ENCODE results near the gene GRAPL.
"Not testable (repeated sequence)": the region's sequence is repeated elsewhere in the genome, so short reads cannot be mapped to it uniquely, and the experiment has no call there.

The GRAPL gene

DNA sequence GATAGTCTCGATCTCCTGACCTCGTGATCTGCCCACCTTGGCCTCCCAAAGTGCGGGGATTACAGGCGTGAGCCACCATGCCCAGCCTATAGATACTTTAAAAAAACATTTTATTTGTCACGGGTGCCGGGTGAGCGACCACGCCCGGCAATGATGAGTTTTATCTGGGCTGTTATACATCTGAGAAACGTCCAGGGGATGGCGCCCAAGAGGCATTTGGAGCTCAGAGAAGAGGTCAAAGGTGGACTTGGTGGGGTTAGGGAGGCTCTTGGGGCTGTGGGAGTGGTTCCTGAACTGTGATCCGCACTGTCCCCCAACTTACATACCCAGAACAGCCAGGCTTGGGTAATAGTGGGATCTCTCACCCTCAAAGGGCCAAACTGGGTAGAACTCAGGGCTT is 8.7 kb upstream of the GRAPL start:
- not testable (repeated sequence) for H3K9ac ChIP-seq (ENCODE audit: low read length); H3K36me3 ChIP-seq (ENCODE audit: control insufficient read depth, insufficient read depth, low read length); H3K4me3 ChIP-seq (ENCODE audit: low read length); H3K27me3 ChIP-seq (ENCODE audit: control insufficient read depth, insufficient read depth, low read length); H3K4me1 ChIP-seq (ENCODE audit: control insufficient read depth, insufficient read depth, low read length); H3K27ac ChIP-seq (ENCODE audit: low read depth, low read length)

DNA sequence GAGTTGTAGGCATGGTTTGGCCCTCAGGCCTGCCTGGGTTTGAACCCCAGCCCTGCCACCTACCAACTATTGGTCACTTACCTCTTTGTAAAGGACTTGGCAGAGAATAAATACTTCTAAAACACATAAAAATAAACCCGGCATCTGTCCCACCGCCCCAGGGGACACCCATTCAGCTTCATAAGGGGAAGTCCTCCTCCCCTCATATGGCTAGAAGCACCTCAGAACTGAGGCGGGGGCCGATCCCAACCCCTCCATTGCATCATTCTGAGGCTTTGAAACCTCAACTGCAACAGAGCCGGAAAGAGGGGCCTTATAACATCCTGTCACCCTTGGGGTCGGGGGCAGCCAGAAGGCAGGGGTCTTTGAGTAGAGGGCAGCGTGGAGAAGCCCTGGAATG is 2.1 kb upstream of the GRAPL start:
- H3K9ac ChIP-seq (ENCODE audit: low read length); H3K36me3 ChIP-seq (ENCODE audit: control insufficient read depth, insufficient read depth, low read length); H3K4me3 ChIP-seq (ENCODE audit: low read length); H3K4me1 ChIP-seq (ENCODE audit: control insufficient read depth, insufficient read depth, low read length); H3K27ac ChIP-seq (ENCODE audit: low read depth, low read length); H3K27me3 ChIP-seq (ENCODE audit: control insufficient read depth, insufficient read depth, low read length): not testable (repeated sequence)

- H3K27me3 ChIP-seq (ENCODE audit: control insufficient read depth, insufficient read depth, low read length); H3K36me3 ChIP-seq (ENCODE audit: control insufficient read depth, insufficient read depth, low read length); H3K9ac ChIP-seq (ENCODE audit: low read length); H3K4me1 ChIP-seq (ENCODE audit: control insufficient read depth, insufficient read depth, low read length); H3K4me3 ChIP-seq (ENCODE audit: low read length); H3K27ac ChIP-seq (ENCODE audit: low read depth, low read length): not testable (repeated sequence)
These were observed 2.1 kb downstream of the GRAPL start for GRCh38 chr17:19129500-19129899.

DNA sequence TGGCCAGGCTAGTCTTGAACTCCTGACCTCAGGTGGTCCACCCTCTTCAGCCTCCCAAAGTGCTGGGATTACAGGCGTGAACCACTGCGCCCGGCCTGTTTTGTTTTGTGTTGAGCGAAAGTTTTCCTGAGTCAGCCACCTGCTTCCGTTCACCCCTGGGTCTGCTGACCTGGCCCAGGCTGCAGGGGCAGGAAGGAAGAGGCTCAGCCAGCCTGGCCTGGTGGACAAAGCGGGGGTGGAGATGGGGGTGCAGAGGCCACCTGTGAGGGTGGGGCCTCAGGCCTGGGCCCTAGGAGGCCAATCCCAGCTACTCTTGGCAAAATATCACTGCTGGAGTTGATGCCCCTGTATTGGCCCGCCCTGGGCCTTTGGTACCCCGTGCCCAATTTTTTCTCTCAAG is 3.7 kb downstream of the GRAPL start:
- not testable (repeated sequence) for H3K4me3 ChIP-seq (ENCODE audit: low read length); H3K27ac ChIP-seq (ENCODE audit: low read depth, low read length); H3K27me3 ChIP-seq (ENCODE audit: control insufficient read depth, insufficient read depth, low read length); H3K36me3 ChIP-seq (ENCODE audit: control insufficient read depth, insufficient read depth, low read length); H3K4me1 ChIP-seq (ENCODE audit: control insufficient read depth, insufficient read depth, low read length); H3K9ac ChIP-seq (ENCODE audit: low read length)

GRCh38 chr17:19131772-19132171 is 4.4 kb downstream of the GRAPL start:
- not testable (repeated sequence) for H3K4me1 ChIP-seq (ENCODE audit: control insufficient read depth, insufficient read depth, low read length); H3K27me3 ChIP-seq (ENCODE audit: control insufficient read depth, insufficient read depth, low read length); H3K4me3 ChIP-seq (ENCODE audit: low read length); H3K27ac ChIP-seq (ENCODE audit: low read depth, low read length); H3K9ac ChIP-seq (ENCODE audit: low read length); H3K36me3 ChIP-seq (ENCODE audit: control insufficient read depth, insufficient read depth, low read length)

DNA sequence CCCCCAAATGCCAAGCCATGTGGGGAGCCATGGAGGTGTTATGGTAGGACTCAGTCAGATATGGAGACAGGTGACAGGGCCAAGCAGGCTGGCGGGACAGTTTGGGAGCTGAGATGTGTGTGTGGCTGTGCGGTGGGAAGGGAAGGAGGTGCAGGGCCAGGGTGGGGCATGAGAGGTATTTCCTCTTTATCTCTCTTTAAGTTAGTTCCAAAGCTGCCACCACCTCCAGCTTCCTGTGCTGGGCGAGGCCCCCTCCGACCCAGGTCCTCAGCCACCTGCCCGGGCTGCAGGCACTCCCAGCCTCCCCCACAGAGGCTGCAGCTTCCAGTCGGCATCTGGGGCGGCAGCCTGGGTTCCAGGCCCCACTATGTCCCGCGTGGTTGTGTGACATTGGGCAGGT is 6.4 kb downstream of the GRAPL start:
- H3K4me3 ChIP-seq (ENCODE audit: low read length); H3K9ac ChIP-seq (ENCODE audit: low read length); H3K27me3 ChIP-seq (ENCODE audit: control insufficient read depth, insufficient read depth, low read length); H3K4me1 ChIP-seq (ENCODE audit: control insufficient read depth, insufficient read depth, low read length); H3K36me3 ChIP-seq (ENCODE audit: control insufficient read depth, insufficient read depth, low read length); H3K27ac ChIP-seq (ENCODE audit: low read depth, low read length): not testable (repeated sequence)

DNA sequence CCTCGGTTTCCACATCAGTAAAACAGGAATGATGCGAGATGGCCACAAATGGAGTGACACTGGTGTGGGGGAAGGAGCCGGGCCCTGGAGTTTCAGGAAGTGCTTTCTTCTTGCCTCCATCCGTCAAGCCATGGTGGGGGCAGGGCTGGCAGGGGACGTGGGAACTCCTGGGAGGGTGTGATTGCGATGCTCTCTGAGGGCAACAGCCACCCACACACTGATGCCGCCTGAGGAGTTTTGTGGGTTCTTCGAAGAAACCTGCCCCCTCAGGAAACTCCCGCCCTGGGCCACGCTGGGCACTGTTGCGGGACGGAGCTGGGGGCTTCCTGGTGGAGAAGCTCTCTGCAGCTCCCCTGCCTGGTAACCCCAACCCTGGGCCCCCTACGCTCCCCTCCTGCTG is 8.0 kb downstream of the GRAPL start:
- not testable (repeated sequence) for H3K36me3 ChIP-seq (ENCODE audit: control insufficient read depth, insufficient read depth, low read length); H3K4me3 ChIP-seq (ENCODE audit: low read length); H3K27ac ChIP-seq (ENCODE audit: low read depth, low read length); H3K9ac ChIP-seq (ENCODE audit: low read length); H3K27me3 ChIP-seq (ENCODE audit: control insufficient read depth, insufficient read depth, low read length); H3K4me1 ChIP-seq (ENCODE audit: control insufficient read depth, insufficient read depth, low read length)

DNA sequence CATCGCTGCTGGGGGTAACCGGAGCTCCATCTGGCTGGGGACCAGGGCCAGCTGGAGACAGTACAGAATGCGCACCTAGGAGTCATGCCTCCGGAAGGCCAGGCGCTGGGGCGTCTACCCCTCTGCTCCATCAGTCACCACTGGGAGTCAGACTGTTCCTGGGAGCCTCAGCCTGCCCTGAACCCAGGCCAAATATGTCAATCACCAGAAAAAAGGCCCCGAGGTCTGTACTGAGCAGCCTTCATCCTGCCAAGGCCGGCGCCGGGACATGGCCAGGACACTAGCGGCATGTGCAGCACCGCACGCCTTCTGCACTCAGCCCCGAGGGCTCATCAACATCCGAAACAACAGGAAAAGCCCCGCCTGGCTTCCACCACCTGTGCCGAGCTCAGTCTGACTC is 8.7 kb downstream of the GRAPL start:
- H3K9ac ChIP-seq (ENCODE audit: low read length); H3K27ac ChIP-seq (ENCODE audit: low read depth, low read length); H3K4me1 ChIP-seq (ENCODE audit: control insufficient read depth, insufficient read depth, low read length); H3K4me3 ChIP-seq (ENCODE audit: low read length); H3K36me3 ChIP-seq (ENCODE audit: control insufficient read depth, insufficient read depth, low read length); H3K27me3 ChIP-seq (ENCODE audit: control insufficient read depth, insufficient read depth, low read length): not testable (repeated sequence)

DNA sequence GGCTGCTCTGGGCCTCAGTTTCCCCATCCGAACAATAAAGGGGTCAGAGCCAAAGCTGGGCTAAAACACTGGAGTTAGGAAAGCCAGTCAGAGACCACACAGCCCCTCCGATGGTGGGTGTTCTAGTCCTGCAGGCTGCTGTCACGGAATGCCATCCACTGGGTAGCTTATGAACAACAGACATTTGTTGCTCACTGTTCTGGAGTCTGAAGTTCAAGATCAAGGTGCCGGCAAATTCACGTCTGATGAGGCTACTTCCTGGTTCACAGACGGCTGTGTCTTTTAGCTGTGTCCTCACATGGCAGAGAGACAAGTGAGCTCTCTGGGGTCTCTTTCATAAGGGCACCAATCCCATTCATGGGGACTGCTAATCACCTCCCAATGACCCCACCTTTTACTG is 9.2 kb downstream of the GRAPL start:
- not testable (repeated sequence) for H3K4me1 ChIP-seq (ENCODE audit: control insufficient read depth, insufficient read depth, low read length); H3K4me3 ChIP-seq (ENCODE audit: low read length); H3K9ac ChIP-seq (ENCODE audit: low read length); H3K27me3 ChIP-seq (ENCODE audit: control insufficient read depth, insufficient read depth, low read length); H3K36me3 ChIP-seq (ENCODE audit: control insufficient read depth, insufficient read depth, low read length); H3K27ac ChIP-seq (ENCODE audit: low read depth, low read length)

DNA sequence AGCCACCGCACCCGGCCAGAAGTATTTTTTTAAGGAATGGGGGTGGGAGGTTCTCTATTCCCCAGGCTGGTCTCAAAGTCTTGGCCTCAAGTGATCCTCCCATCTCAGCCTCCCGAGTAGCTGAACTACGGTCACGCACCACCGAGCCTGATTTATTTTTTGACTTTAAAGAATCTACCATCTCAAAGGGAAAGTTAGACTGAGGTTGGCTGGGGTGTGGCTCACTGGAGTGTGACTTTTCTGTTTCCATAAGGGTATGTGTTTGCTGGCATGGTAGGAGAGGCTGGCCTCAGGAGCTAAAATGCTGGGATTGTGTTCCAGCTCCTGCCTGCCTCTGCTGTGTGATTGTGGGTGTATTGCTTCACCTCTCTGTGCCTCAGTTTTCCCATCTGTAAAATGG is 10.6 kb downstream of the GRAPL start:
- not testable (repeated sequence) for H3K9ac ChIP-seq (ENCODE audit: low read length); H3K27me3 ChIP-seq (ENCODE audit: control insufficient read depth, insufficient read depth, low read length); H3K36me3 ChIP-seq (ENCODE audit: control insufficient read depth, insufficient read depth, low read length); H3K27ac ChIP-seq (ENCODE audit: low read depth, low read length); H3K4me1 ChIP-seq (ENCODE audit: control insufficient read depth, insufficient read depth, low read length); H3K4me3 ChIP-seq (ENCODE audit: low read length)

GRCh38 chr17:19141366-19142155 is 14.2 kb downstream of the GRAPL start:
- not testable (repeated sequence) for H3K27ac ChIP-seq (ENCODE audit: low read depth, low read length); H3K27me3 ChIP-seq (ENCODE audit: control insufficient read depth, insufficient read depth, low read length); H3K4me3 ChIP-seq (ENCODE audit: low read length); H3K36me3 ChIP-seq (ENCODE audit: control insufficient read depth, insufficient read depth, low read length); H3K9ac ChIP-seq (ENCODE audit: low read length); H3K4me1 ChIP-seq (ENCODE audit: control insufficient read depth, insufficient read depth, low read length)

DNA sequence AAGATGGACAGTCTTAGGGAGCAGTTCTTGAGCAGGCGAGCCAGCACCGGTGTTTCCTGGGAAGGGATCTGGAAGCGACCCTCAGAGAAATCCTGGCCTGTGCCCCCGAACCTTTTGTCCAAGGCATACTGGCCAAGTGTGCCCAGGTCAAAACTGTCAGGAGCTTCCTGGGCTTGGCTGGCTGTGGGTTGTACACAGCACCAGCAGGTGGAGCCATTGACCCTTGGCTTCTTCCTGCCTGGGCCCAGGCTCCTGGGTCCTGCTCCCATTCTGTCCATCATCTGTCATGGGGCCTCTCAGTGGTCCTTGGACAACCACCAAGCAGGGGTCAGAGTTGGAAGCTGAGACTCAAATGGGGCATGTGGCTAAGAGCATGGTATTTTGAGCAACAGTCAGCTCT is 15.0 kb downstream of the GRAPL start:
- H3K36me3 ChIP-seq (ENCODE audit: control insufficient read depth, insufficient read depth, low read length); H3K4me1 ChIP-seq (ENCODE audit: control insufficient read depth, insufficient read depth, low read length); H3K9ac ChIP-seq (ENCODE audit: low read length); H3K4me3 ChIP-seq (ENCODE audit: low read length); H3K27ac ChIP-seq (ENCODE audit: low read depth, low read length); H3K27me3 ChIP-seq (ENCODE audit: control insufficient read depth, insufficient read depth, low read length): not testable (repeated sequence)

- H3K9ac ChIP-seq (ENCODE audit: low read length); H3K4me3 ChIP-seq (ENCODE audit: low read length); H3K4me1 ChIP-seq (ENCODE audit: control insufficient read depth, insufficient read depth, low read length); H3K36me3 ChIP-seq (ENCODE audit: control insufficient read depth, insufficient read depth, low read length); H3K27me3 ChIP-seq (ENCODE audit: control insufficient read depth, insufficient read depth, low read length); H3K27ac ChIP-seq (ENCODE audit: low read depth, low read length): not testable (repeated sequence)
These were observed 15.8 kb downstream of the GRAPL start for GRCh38 chr17:19143097-19143777.

All from rectal smooth muscle tissue (tissue), 1 donor.